K562 (cell line): ENCODE measurements around the gene TNFAIP6. TPM values are rescaled to one million over a fixed set of nuclear protein-coding genes. Genes with fewer than 3 reads are reported as not detected.

Source experiments
- CCAR2 ChIP-seq: fragments of 200-400 bp; formaldehyde crosslinking; IDR thresholded peaks from 2 replicates; pipeline ENCODE4 v1.6.1; 2017; ENCODE audit warnings: mild to moderate bottlenecking, low read depth, low read length
- GATAD2A ChIP-seq: fragments of 450-650 bp; IDR thresholded peaks from 2 replicates; pipeline ENCODE4 v1.6.1; 2017
- HNRNPL ChIP-seq: fragments of 200-400 bp; formaldehyde crosslinking; IDR thresholded peaks from 2 replicates; pipeline ENCODE4 v1.6.1; 2017; ENCODE audit warnings: low read depth, mild to moderate bottlenecking, low read length
- KDM4B ChIP-seq, 2 experiments: fragments of 450-650 bp in 1 of 2; sonication (generic) in 1 of 2; IDR thresholded peaks; 2 replicates each; pipeline ENCODE4 v1.6.1; 2016 to 2017; ENCODE audit warnings: borderline replicate concordance in 2 of 2, antibody characterized with exemption in 1 of 2, low read depth in 1 of 2, mild to moderate bottlenecking in 1 of 2
- MXI1 ChIP-seq: IDR thresholded peaks from 2 replicates; pipeline ENCODE4 v1.6.1; 2011; ENCODE audit warnings: low read depth, mild to moderate bottlenecking, improper control_type of control experiment, low read length
- NCOA1 ChIP-seq: fragments of 450-650 bp; IDR thresholded peaks from 2 replicates; pipeline ENCODE4 v1.6.1; 2016; ENCODE audit warnings: low read depth
- OTX1 ChIP-seq: fragments of 450-650 bp; formaldehyde crosslinking; IDR thresholded peaks from 2 replicates; pipeline ENCODE4 v1.4.0; 2022; ENCODE audit warnings: mild to moderate bottlenecking
- PPARD ChIP-seq: fragments of 250-450 bp; sonication (Bioruptor Pico); IDR thresholded peaks from 2 replicates; pipeline ENCODE4 v1.8.0; 2022; ENCODE audit warnings: inconsistent platforms, mild to moderate bottlenecking, moderate library complexity
- RHOXF2B ChIP-seq: fragments of 250-450 bp; sonication (Bioruptor Pico); conservative IDR thresholded peaks from 2 replicates; pipeline ENCODE4 v1.5.1; 2021
- STAT5B ChIP-seq: fragments of 250-450 bp; sonication (Bioruptor Pico); IDR thresholded peaks from 2 replicates; pipeline ENCODE4 v1.8.0; 2021; ENCODE audit warnings: mild to moderate bottlenecking, inconsistent platforms
- ZNF324 ChIP-seq: fragments of 250-450 bp; sonication (Bioruptor Pico); IDR thresholded peaks from 2 replicates; pipeline ENCODE4 v1.4.0; 2020; ENCODE audit warnings: mild to moderate bottlenecking
- ZNF699 ChIP-seq: fragments of 250-450 bp; sonication (Bioruptor Pico); IDR thresholded peaks from 2 replicates; pipeline ENCODE4 v1.8.0; 2021; ENCODE audit warnings: mild to moderate bottlenecking, moderate library complexity; ENCODE audit not compliant: insufficient replicate concordance
- polyA plus RNA-seq, 8 experiments: library from polyadenylated mRNA; depleted of rRNA in 4 of 8; stranded (reverse) in 5 of 8; unstranded in 3 of 8; fragments of >200 nt; fragmentation: Nextera tagmentation in 2 of 8; fragmentation: Illumina TruSeq in 1 of 8; extraction: Ambion mirVana in 2 of 8; extraction: Trizol in 1 of 8; gene quantifications; 2 replicates each; pipeline versions ENCODE4 v1.2.1 to v1.2.3, GENCODE V29; 2011 to 2014; ENCODE audit warnings: inconsistent platforms in 1 of 8, missing spikeins in 1 of 8
- total RNA-seq, 7 experiments: library from RNA; depleted of rRNA in 6 of 7; stranded (reverse); fragments of >200 nt in 6 of 7; fragmentation: Illumina TruSeq in 2 of 7; extraction: Trizol in 2 of 7; gene quantifications; 2 replicates each; pipeline versions ENCODE4 v1.2.1 to v1.2.3, GENCODE V29; 2011 to 2021; ENCODE audit warnings: low replicate concordance in 1 of 7
- TF ChIP-seq, protein P1 (sequence below): fragments of 450-650 bp; IDR thresholded peaks from one replicate; pipeline ENCODE4 v1.6.1; 2018; ENCODE audit warnings: mild to moderate bottlenecking, moderate library complexity; ENCODE audit not compliant: partially characterized antibody
- TF ChIP-seq, protein P2 (sequence below): sonication (generic); formaldehyde crosslinking; IDR thresholded peaks from 2 replicates; pipeline ENCODE4 v1.8.1; 2023; ENCODE audit warnings: mild to moderate bottlenecking, missing genetic modification reagents
- TF ChIP-seq, protein P3 (sequence below): fragments of 450-650 bp; IDR thresholded peaks from 2 replicates; pipeline ENCODE4 v1.6.1; 2017; ENCODE audit warnings: antibody characterized with exemption, mild to moderate bottlenecking
- TF ChIP-seq, protein P4 (sequence below): IDR thresholded peaks from 2 replicates; pipeline ENCODE4 v1.6.1; 2014; ENCODE audit warnings: antibody characterized with exemption
- TF ChIP-seq, protein P5 (sequence below): fragments of 250-450 bp; sonication (Bioruptor Pico); IDR thresholded peaks from 2 replicates; pipeline ENCODE4 v1.9.0; 2021; ENCODE audit warnings: mild to moderate bottlenecking

TNFAIP6 gene
- total and polyA plus RNA-seq, 9 of the 15 experiments (the other 6 are each of a cell fraction or from before 2014, with no cell fraction given) = 0.07 to 0.28 (median 0.08) TPM; not detected in 6

- TF ChIP-seq, protein P1, sequence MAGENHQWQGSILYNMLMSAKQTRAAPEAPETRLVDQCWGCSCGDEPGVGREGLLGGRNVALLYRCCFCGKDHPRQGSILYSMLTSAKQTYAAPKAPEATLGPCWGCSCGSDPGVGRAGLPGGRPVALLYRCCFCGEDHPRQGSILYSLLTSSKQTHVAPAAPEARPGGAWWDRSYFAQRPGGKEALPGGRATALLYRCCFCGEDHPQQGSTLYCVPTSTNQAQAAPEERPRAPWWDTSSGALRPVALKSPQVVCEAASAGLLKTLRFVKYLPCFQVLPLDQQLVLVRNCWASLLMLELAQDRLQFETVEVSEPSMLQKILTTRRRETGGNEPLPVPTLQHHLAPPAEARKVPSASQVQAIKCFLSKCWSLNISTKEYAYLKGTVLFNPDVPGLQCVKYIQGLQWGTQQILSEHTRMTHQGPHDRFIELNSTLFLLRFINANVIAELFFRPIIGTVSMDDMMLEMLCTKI = no peak
- TF ChIP-seq, protein P2, sequence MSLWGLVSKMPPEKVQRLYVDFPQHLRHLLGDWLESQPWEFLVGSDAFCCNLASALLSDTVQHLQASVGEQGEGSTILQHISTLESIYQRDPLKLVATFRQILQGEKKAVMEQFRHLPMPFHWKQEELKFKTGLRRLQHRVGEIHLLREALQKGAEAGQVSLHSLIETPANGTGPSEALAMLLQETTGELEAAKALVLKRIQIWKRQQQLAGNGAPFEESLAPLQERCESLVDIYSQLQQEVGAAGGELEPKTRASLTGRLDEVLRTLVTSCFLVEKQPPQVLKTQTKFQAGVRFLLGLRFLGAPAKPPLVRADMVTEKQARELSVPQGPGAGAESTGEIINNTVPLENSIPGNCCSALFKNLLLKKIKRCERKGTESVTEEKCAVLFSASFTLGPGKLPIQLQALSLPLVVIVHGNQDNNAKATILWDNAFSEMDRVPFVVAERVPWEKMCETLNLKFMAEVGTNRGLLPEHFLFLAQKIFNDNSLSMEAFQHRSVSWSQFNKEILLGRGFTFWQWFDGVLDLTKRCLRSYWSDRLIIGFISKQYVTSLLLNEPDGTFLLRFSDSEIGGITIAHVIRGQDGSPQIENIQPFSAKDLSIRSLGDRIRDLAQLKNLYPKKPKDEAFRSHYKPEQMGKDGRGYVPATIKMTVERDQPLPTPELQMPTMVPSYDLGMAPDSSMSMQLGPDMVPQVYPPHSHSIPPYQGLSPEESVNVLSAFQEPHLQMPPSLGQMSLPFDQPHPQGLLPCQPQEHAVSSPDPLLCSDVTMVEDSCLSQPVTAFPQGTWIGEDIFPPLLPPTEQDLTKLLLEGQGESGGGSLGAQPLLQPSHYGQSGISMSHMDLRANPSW (CRISPR knock-in tag) = peak; percentile 13; the same call in 1 of the 2 replicates
- TF ChIP-seq GATAD2A (no peak), RHOXF2B (CRISPR knock-in tag) (no peak), OTX1 (CRISPR knock-in tag) (0 out of 2 replicates have a peak, but pooled peaks have one; percentile 71), ZNF324 (no peak), CCAR2 (0 out of 2 replicates have a peak, but pooled peaks have one; percentile 90), MXI1 (no peak), PPARD (CRISPR knock-in tag) (no peak), STAT5B (CRISPR knock-in tag) (no peak), KDM4B (IDR thresholded peaks at IDR 0.05; ENCODE audit: borderline replicate concordance in 2 of 2, low read depth in 1 of 2) (no peak), NCOA1 (no peak; the same call in 1 of the 2 replicates), ZNF699 (CRISPR knock-in tag) (no peak), HNRNPL (peak; percentile 66; the same call in 1 of the 2 replicates)
- TF ChIP-seq, protein P3, sequence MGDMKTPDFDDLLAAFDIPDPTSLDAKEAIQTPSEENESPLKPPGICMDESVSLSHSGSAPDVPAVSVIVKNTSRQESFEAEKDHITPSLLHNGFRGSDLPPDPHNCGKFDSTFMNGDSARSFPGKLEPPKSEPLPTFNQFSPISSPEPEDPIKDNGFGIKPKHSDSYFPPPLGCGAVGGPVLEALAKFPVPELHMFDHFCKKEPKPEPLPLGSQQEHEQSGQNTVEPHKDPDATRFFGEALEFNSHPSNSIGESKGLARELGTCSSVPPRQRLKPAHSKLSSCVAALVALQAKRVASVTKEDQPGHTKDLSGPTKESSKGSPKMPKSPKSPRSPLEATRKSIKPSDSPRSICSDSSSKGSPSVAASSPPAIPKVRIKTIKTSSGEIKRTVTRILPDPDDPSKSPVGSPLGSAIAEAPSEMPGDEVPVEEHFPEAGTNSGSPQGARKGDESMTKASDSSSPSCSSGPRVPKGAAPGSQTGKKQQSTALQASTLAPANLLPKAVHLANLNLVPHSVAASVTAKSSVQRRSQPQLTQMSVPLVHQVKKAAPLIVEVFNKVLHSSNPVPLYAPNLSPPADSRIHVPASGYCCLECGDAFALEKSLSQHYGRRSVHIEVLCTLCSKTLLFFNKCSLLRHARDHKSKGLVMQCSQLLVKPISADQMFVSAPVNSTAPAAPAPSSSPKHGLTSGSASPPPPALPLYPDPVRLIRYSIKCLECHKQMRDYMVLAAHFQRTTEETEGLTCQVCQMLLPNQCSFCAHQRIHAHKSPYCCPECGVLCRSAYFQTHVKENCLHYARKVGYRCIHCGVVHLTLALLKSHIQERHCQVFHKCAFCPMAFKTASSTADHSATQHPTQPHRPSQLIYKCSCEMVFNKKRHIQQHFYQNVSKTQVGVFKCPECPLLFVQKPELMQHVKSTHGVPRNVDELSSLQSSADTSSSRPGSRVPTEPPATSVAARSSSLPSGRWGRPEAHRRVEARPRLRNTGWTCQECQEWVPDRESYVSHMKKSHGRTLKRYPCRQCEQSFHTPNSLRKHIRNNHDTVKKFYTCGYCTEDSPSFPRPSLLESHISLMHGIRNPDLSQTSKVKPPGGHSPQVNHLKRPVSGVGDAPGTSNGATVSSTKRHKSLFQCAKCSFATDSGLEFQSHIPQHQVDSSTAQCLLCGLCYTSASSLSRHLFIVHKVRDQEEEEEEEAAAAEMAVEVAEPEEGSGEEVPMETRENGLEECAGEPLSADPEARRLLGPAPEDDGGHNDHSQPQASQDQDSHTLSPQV = no peak
- TF ChIP-seq, protein P4, sequence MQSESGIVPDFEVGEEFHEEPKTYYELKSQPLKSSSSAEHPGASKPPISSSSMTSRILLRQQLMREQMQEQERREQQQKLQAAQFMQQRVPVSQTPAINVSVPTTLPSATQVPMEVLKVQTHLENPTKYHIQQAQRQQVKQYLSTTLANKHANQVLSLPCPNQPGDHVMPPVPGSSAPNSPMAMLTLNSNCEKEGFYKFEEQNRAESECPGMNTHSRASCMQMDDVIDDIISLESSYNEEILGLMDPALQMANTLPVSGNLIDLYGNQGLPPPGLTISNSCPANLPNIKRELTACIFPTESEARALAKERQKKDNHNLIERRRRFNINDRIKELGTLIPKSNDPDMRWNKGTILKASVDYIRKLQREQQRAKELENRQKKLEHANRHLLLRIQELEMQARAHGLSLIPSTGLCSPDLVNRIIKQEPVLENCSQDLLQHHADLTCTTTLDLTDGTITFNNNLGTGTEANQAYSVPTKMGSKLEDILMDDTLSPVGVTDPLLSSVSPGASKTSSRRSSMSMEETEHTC = peak; percentile 51; the same call in 1 of the 2 replicates
- TF ChIP-seq, protein P5, sequence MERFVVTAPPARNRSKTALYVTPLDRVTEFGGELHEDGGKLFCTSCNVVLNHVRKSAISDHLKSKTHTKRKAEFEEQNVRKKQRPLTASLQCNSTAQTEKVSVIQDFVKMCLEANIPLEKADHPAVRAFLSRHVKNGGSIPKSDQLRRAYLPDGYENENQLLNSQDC = no peak
These were observed 52.5 kb downstream of the TNFAIP6 start, which contains the start of gene RIF1 (continued) for GRCh38 chr2:151409601-151410484.
